SJCRH30 (cell line): ENCODE measurements around the gene LDHD. TPM values are rescaled to one million over a fixed set of nuclear protein-coding genes. Genes with fewer than 3 reads are reported as not detected.
"Not testable (repeated sequence)": the region's sequence is repeated elsewhere in the genome, so short reads cannot be mapped to it uniquely, and the experiment has no call there.

Experiments
- DNase-seq, 2 experiments: peaks; one replicate each; pipeline ENCODE4 v3.0.0-alpha.2; 2015 to 2020
- H3K27ac ChIP-seq: fragments of 250-450 bp; sonication (Bioruptor Pico); 2 replicates; pipeline ENCODE4 v1.5.1; 2020; ENCODE audit warnings: mild to moderate bottlenecking, moderate library complexity
- H3K27me3 ChIP-seq: fragments of 250-450 bp; sonication (Bioruptor Pico); 2 replicates; pipeline ENCODE4 v1.5.1; 2020; ENCODE audit warnings: mild to moderate bottlenecking, moderate library complexity
- H3K36me3 ChIP-seq: fragments of 250-450 bp; sonication (Bioruptor Pico); 2 replicates; pipeline ENCODE4 v1.5.1; 2020; ENCODE audit warnings: mild to moderate bottlenecking, moderate library complexity
- H3K4me1 ChIP-seq: fragments of 250-450 bp; sonication (Bioruptor Pico); 2 replicates; pipeline ENCODE4 v1.5.1; 2020; ENCODE audit warnings: mild to moderate bottlenecking, moderate library complexity
- H3K4me3 ChIP-seq: fragments of 250-450 bp; sonication (Bioruptor Pico); 2 replicates; pipeline ENCODE4 v1.5.1; 2020; ENCODE audit warnings: mild to moderate bottlenecking, moderate library complexity
- H3K9me3 ChIP-seq: fragments of 250-450 bp; sonication (Bioruptor Pico); replicated peaks from 2 replicates; pipeline ENCODE4 v1.5.1; 2020; ENCODE audit warnings: mild to moderate bottlenecking, moderate library complexity
- total RNA-seq: library from RNA; depleted of rRNA; stranded (reverse); fragments of >200 nt; shearing (Covaris generic); gene quantifications from 2 replicates; pipeline ENCODE4 v1.2.3, GENCODE V29; 2014

Gene LDHD
- total RNA-seq, 1 experiment from 2014 or later: 0.08 TPM

GRCh38 chr16:75097941-75098901 lies 18.4 kb downstream of the LDHD start:
- Histone ChIP-seq H3K27me3 (no peaks in the 10 kb centered on the region), H3K36me3 (no peaks in the 10 kb centered on the region), H3K9me3 (no peaks in the 10 kb centered on the region), H3K4me3 (no peak overlapping the region), H3K27ac (no peak overlapping the region), H3K4me1 (peaks cover 7% of the 10 kb centered on the region; the same call in 1 of the 2 replicates)
- peak; percentile 43 to 64 for DNase-seq

GRCh38 chr16:75097191-75097761 lies 19.3 kb downstream of the LDHD start:
- Histone ChIP-seq H3K4me3 (no peak overlapping the region), H3K27me3 (no peaks in the 10 kb centered on the region), H3K9me3 (no peaks in the 10 kb centered on the region), H3K27ac (no peak overlapping the region), H3K4me1 (peaks cover 7% of the 10 kb centered on the region; the same call in 1 of the 2 replicates), H3K36me3 (no peaks in the 10 kb centered on the region)
- DNase-seq: no peak

GRCh38 chr16:75096656-75097055 lies 19.9 kb downstream of the LDHD start:
- Histone ChIP-seq H3K27me3 (no peaks in the 10 kb centered on the region), H3K4me3 (no peak overlapping the region), H3K4me1 (peaks cover 7% of the 10 kb centered on the region; the same call in 1 of the 2 replicates), H3K36me3 (no peaks in the 10 kb centered on the region), H3K9me3 (no peaks in the 10 kb centered on the region), H3K27ac (no peak overlapping the region)
- DNase-seq: no peak

- peaks cover 7% of the 10 kb centered on the region; the same call in 1 of the 2 replicates for H3K4me1 ChIP-seq
- H3K36me3 ChIP-seq: no peaks in the 10 kb centered on the region
- no peaks in the 10 kb centered on the region for H3K27me3 ChIP-seq
- H3K9me3 ChIP-seq: no peaks in the 10 kb centered on the region
- DNase-seq: no peak
- H3K27ac ChIP-seq: no peak overlapping the region
- no peak overlapping the region for H3K4me3 ChIP-seq
Observed at GRCh38 chr16:75095204-75095621, 21.4 kb downstream of the LDHD start.

GRCh38 chr16:75093598-75094540 lies 22.7 kb downstream of the LDHD start:
- Histone ChIP-seq H3K36me3 (no peaks in the 10 kb centered on the region), H3K4me1 (peaks cover 7% of the 10 kb centered on the region; the same call in 1 of the 2 replicates), H3K4me3 (no peak overlapping the region), H3K9me3 (no peaks in the 10 kb centered on the region), H3K27ac (no peak overlapping the region), H3K27me3 (no peaks in the 10 kb centered on the region)
- no peak for DNase-seq

GRCh38 chr16:75092777-75093176 lies 23.8 kb downstream of the LDHD start:
- DNase-seq: no peak
- Histone ChIP-seq H3K4me3 (no peak overlapping the region), H3K4me1 (peaks cover 7% of the 10 kb centered on the region), H3K9me3 (no peaks in the 10 kb centered on the region), H3K27ac (no peak overlapping the region), H3K36me3 (no peaks in the 10 kb centered on the region), H3K27me3 (no peaks in the 10 kb centered on the region)

- not testable (repeated sequence) for H3K27me3 ChIP-seq, H3K36me3 ChIP-seq, H3K27ac ChIP-seq, DNase-seq, H3K9me3 ChIP-seq, H3K4me3 ChIP-seq
- H3K4me1 ChIP-seq: peaks cover 11% of the 10 kb centered on the region
Observed at GRCh38 chr16:75091619-75092018, 25.0 kb downstream of the LDHD start.

- not testable (repeated sequence) for H3K27ac ChIP-seq, H3K27me3 ChIP-seq, H3K4me3 ChIP-seq, H3K36me3 ChIP-seq, H3K9me3 ChIP-seq, DNase-seq
- H3K4me1 ChIP-seq: peaks cover 15% of the 10 kb centered on the region
Observed at GRCh38 chr16:75090899-75091298, 25.7 kb downstream of the LDHD start.

GRCh38 chr16:75089486-75090202 lies 26.9 kb downstream of the LDHD start:
- no peak for DNase-seq
- no peaks in the 10 kb centered on the region for H3K36me3 ChIP-seq
- H3K4me3 ChIP-seq: no peak overlapping the region
- peaks cover 17% of the 10 kb centered on the region for H3K4me1 ChIP-seq
- H3K27ac ChIP-seq: no peak overlapping the region
- H3K9me3 ChIP-seq: no peaks in the 10 kb centered on the region
- no peaks in the 10 kb centered on the region for H3K27me3 ChIP-seq

- Histone ChIP-seq H3K9me3 (no peaks in the 10 kb centered on the region), H3K4me1 (peaks cover 24% of the 10 kb centered on the region), H3K27ac (no peak overlapping the region), H3K4me3 (no peak overlapping the region), H3K27me3 (no peaks in the 10 kb centered on the region), H3K36me3 (no peaks in the 10 kb centered on the region)
- no peak for DNase-seq
Observed at GRCh38 chr16:75088934-75089333, 27.6 kb downstream of the LDHD start.

- peaks cover 25% of the 10 kb centered on the region for H3K4me1 ChIP-seq
- no peaks in the 10 kb centered on the region for H3K36me3 ChIP-seq
- H3K4me3 ChIP-seq: no peak overlapping the region; the same call in 1 of the 2 replicates
- no peak overlapping the region for H3K27ac ChIP-seq
- no peaks in the 10 kb centered on the region for H3K9me3 ChIP-seq
- no peak for DNase-seq
- no peaks in the 10 kb centered on the region for H3K27me3 ChIP-seq
Observed at GRCh38 chr16:75088216-75088615, 28.4 kb downstream of the LDHD start.

GRCh38 chr16:75087375-75087979 lies 29.1 kb downstream of the LDHD start:
- no peaks in the 10 kb centered on the region for H3K36me3 ChIP-seq
- no peaks in the 10 kb centered on the region for H3K27me3 ChIP-seq
- H3K27ac ChIP-seq: peak overlapping the region; percentile 70
- H3K4me1 ChIP-seq: peaks cover 25% of the 10 kb centered on the region
- peak overlapping the region; percentile 42 for H3K4me3 ChIP-seq
- DNase-seq: peak; percentile 44 to 92
- H3K9me3 ChIP-seq: no peaks in the 10 kb centered on the region

GRCh38 chr16:75086688-75087374 lies 29.7 kb downstream of the LDHD start:
- no peaks in the 10 kb centered on the region for H3K27me3 ChIP-seq
- no peaks in the 10 kb centered on the region for H3K36me3 ChIP-seq
- peak in 1 of 2 experiments; percentile 85 for DNase-seq
- H3K27ac ChIP-seq: peak overlapping the region; percentile 70
- H3K4me3 ChIP-seq: no peak overlapping the region; the same call in 1 of the 2 replicates
- peaks cover 25% of the 10 kb centered on the region for H3K4me1 ChIP-seq
- no peaks in the 10 kb centered on the region for H3K9me3 ChIP-seq
